Kidney epithelial cell (primary cell): ENCODE measurements around the gene SMIM36. TPM values are rescaled to one million over a fixed set of nuclear protein-coding genes. Genes with fewer than 3 reads are reported as not detected.

Source experiments
- DNase-seq: peaks from one replicate; pipeline ENCODE4 v3.0.0-alpha.2; 2010; ENCODE audit warnings: low read depth
- H3K27me3 ChIP-seq: 2 replicates; pipeline ENCODE4 v1.6.0; 2011; ENCODE audit warnings: low read length; ENCODE audit not compliant: control insufficient read depth, insufficient read depth
- H3K36me3 ChIP-seq: 2 replicates; pipeline ENCODE4 v1.5.1; 2011; ENCODE audit warnings: low read length; ENCODE audit not compliant: control insufficient read depth, insufficient read depth
- H3K4me3 ChIP-seq: 2 replicates; pipeline ENCODE4 v1.5.1; 2011; ENCODE audit warnings: low read depth, mild to moderate bottlenecking, control low read depth, low read length
- total RNA-seq: library from RNA; depleted of rRNA; stranded (reverse); fragments of >200 nt; gene quantifications from 2 replicates; pipeline ENCODE4 v1.2.3, GENCODE V29; 2015
- TF ChIP-seq, protein P1 (sequence below): IDR thresholded peaks from 2 replicates; pipeline ENCODE4 v1.5.1; 2011; ENCODE audit warnings: mild to moderate bottlenecking, moderate library complexity, low read length, control low read depth, inconsistent platforms; ENCODE audit not compliant: insufficient read depth, poor library complexity, severe bottlenecking

Gene SMIM36
- total RNA-seq, 1 donor from 2014 or later = not detected

DNA sequence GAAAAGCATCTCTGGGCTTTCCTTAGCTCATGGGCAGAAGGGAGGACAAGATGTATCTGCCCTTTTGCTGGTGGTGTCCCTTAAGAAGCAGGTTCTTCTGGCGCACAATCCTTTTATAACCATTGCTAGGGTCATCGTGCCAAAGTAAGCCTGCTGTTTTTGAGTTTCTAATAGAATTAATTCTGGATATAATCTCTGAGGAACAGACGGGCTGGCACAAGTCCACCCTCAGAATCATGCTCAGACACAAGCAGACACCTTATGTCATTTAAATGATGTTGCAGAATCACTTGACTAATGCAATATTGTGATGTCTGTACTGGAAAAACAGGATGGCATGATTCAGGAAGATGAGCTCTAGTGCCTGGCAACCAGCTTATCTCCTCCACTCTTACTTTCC is 70.9 kb downstream of the SMIM36 start:
- TF ChIP-seq, protein P1, sequence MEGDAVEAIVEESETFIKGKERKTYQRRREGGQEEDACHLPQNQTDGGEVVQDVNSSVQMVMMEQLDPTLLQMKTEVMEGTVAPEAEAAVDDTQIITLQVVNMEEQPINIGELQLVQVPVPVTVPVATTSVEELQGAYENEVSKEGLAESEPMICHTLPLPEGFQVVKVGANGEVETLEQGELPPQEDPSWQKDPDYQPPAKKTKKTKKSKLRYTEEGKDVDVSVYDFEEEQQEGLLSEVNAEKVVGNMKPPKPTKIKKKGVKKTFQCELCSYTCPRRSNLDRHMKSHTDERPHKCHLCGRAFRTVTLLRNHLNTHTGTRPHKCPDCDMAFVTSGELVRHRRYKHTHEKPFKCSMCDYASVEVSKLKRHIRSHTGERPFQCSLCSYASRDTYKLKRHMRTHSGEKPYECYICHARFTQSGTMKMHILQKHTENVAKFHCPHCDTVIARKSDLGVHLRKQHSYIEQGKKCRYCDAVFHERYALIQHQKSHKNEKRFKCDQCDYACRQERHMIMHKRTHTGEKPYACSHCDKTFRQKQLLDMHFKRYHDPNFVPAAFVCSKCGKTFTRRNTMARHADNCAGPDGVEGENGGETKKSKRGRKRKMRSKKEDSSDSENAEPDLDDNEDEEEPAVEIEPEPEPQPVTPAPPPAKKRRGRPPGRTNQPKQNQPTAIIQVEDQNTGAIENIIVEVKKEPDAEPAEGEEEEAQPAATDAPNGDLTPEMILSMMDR = no peak
- no peak for DNase-seq
- Histone ChIP-seq H3K36me3 (no peaks in the 10 kb centered on the region), H3K4me3 (no peak overlapping the region), H3K27me3 (no peaks in the 10 kb centered on the region)

DNA sequence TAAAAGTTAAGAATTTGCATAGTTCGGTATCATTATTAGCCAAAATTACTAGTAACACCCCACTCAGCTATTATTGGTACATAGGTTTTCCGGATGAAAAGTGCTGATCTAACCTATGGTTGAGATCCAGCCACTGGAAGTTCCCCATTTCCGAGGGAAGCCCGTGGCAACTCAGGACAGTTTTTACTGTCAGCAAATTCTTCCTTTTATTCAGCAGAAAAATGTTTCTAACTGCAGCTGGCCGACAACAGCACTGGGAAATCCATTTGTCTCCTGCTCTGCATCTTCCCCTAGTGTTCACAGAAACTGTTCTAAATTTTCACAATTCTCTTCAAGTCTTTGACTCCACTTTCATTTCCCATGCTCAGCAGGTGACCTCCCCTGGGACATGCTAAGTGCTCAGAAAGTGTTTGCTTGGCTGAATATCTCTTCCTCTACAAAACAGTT is 74.1 kb downstream of the SMIM36 start:
- H3K36me3 ChIP-seq = no peaks in the 10 kb centered on the region
- no peak for DNase-seq
- no peak overlapping the region for H3K4me3 ChIP-seq

DNA sequence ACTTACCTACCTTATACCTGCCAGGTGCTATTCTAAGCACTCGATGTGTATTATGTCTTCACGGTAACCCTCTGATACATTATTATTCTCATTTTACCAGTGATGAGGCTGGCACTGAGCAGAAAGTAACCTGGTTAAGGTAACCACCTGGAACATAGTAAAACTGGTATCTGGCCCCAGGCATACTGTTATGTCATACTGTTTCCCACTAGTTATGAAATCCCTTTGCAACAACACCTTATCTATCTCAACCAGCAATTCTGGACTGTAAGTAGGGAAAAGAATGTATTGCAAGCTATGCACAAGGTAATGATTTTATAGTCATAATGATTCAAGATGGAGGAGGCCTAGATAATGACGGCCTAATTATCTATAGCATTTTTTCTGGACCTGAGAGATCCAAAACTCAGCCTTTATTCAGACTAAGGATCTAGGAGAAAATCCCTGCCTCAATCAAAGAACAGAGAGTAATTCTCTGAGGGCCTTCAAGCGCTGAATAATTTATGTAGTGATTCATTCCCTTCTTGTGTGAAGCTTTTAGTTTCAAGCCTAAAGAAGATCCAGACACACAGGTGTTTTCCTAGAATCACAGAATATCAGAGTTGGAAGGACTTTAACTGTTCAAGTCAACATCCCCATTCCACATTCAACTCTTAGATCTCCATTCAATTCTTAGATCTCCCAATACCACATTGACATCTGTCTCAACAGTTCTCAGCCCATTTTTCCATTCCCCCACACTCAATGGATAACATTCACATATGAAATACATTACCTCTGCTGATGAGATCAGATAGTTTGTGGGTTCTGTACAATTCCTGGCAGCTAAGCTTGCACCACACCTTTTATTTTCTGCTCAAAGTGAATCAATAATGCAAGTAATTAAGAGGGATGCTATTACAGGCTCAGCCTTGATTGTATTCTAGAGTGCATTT is 74.8 kb downstream of the SMIM36 start:
- TF ChIP-seq, protein P1 = no peak
- no peaks in the 10 kb centered on the region for H3K27me3 ChIP-seq
- no peak for DNase-seq
- H3K36me3 ChIP-seq = no peaks in the 10 kb centered on the region
- H3K4me3 ChIP-seq = no peak overlapping the region

More for the DNA sequence above, 74.1 kb downstream of the SMIM36 start:
- no peaks in the 10 kb centered on the region for H3K27me3 ChIP-seq
- TF ChIP-seq, protein P1 = no peak

DNA sequence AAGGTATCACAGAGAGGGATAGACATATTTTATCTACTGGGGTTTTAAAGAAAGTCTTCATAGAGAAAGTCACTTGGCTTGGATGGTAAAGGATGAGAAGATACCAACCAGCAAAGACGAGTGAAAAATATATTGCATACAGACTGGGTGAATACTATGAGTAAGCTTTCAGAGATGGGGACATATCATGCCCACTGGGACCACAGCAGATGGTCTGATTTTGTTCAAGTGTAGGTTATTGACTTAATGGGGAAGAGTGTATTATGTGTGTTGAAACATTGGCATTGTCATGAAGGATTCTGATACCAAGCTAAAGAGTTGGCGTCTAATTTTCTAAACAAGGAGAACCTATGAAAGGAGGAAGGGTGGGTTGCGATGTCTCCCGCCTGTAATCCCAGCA is 75.8 kb downstream of the SMIM36 start:
- Histone ChIP-seq H3K36me3 (no peaks in the 10 kb centered on the region), H3K27me3 (no peaks in the 10 kb centered on the region), H3K4me3 (no peak overlapping the region)
- no peak for DNase-seq
- TF ChIP-seq, protein P1 = no peak

DNA sequence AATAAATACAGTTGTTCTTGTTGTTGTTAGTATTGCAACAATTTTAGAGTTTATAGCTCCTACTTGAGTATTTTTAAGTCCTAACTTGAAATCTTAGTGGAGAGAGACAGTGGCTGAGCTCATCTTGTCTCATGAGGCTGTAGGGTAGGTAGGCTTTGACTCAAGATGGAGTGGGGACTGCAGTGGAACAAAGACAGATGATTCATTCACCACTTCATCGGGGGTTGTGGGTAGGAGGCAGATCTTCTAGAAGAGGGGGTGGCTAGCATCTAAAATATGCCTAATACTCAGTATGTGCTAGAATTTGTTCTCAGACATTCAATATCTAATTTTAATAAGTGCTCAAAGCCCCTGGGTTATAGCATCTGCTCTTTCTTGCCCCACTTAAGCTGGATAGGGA is 76.5 kb downstream of the SMIM36 start:
- TF ChIP-seq, protein P1 = no peak
- no peak for DNase-seq

More for the DNA sequence above, 76.5 kb downstream of the SMIM36 start:
- Histone ChIP-seq H3K36me3 (no peaks in the 10 kb centered on the region), H3K4me3 (no peak overlapping the region), H3K27me3 (no peaks in the 10 kb centered on the region)
